KMS-11 (cell line): ENCODE measurements around the gene CAMTA1.
A peak's percentile ranks its signal among the peaks of the same experiment; 100 is the strongest.

Experiments used
- H2AFZ ChIP-seq: fragments of 200-600 bp; sonication (generic); 2 replicates; pipeline ENCODE4 v1.6.1; 2016; ENCODE audit warnings: antibody characterized with exemption, mixed run types, low read depth
- H3K27ac ChIP-seq: fragments of 200-600 bp; sonication (generic); 2 replicates; pipeline ENCODE4 v1.6.1; 2016; ENCODE audit warnings: mild to moderate bottlenecking, mixed run types
- H3K27me3 ChIP-seq: fragments of 200-600 bp; sonication (generic); 2 replicates; pipeline ENCODE4 v1.6.1; 2017; ENCODE audit warnings: mild to moderate bottlenecking, low read depth, mixed run types, moderate library complexity; ENCODE audit not compliant: insufficient read depth
- H3K36me3 ChIP-seq: fragments of 200-600 bp; sonication (generic); 2 replicates; pipeline ENCODE4 v1.6.1; 2017; ENCODE audit warnings: mild to moderate bottlenecking, mixed run types; ENCODE audit not compliant: insufficient read depth
- H3K4me1 ChIP-seq: fragments of 200-600 bp; sonication (generic); 2 replicates; pipeline ENCODE4 v1.6.1; 2016; ENCODE audit warnings: mild to moderate bottlenecking, low read depth, mixed run types; ENCODE audit not compliant: poor library complexity, severe bottlenecking
- H3K4me2 ChIP-seq: fragments of 200-600 bp; sonication (generic); 2 replicates; pipeline ENCODE4 v1.7.0; 2016; ENCODE audit warnings: mild to moderate bottlenecking, mixed run types
- H3K4me3 ChIP-seq: fragments of 200-600 bp; sonication (generic); IDR thresholded peaks from 2 replicates; pipeline ENCODE4 v1.6.1; 2017; ENCODE audit warnings: low read depth, low read length, mixed read lengths; ENCODE audit not compliant: insufficient read depth
- H3K79me2 ChIP-seq: fragments of 200-600 bp; sonication (generic); 2 replicates; pipeline ENCODE4 v1.6.1; 2016; ENCODE audit warnings: low read depth, mixed run types; ENCODE audit not compliant: insufficient read depth
- H3K9ac ChIP-seq: fragments of 200-600 bp; sonication (generic); 2 replicates; pipeline ENCODE4 v1.6.1; 2016; ENCODE audit warnings: mild to moderate bottlenecking, mixed run types
- H4K20me1 ChIP-seq: fragments of 200-600 bp; sonication (generic); 2 replicates; pipeline ENCODE4 v1.6.1; 2016; ENCODE audit warnings: mild to moderate bottlenecking, mixed run types; ENCODE audit not compliant: insufficient read depth
- CTCF ChIP-seq: fragments of 200-600 bp; sonication (generic); conservative IDR thresholded peaks from 2 replicates; pipeline ENCODE4 v1.6.1; 2017; ENCODE audit warnings: low read depth, mild to moderate bottlenecking, antibody characterized with exemption, low read length, moderate library complexity, mixed read lengths

CAMTA1 gene

GRCh38 chr1:7808253-7808844 lies 1023.1 kb downstream of the CAMTA1 start:
- H3K9ac ChIP-seq = no peak overlapping the region
- no peaks in the 10 kb centered on the region for H3K79me2 ChIP-seq

GRCh38 chr1:7809742-7810141 lies 1024.5 kb downstream of the CAMTA1 start:
- Histone ChIP-seq H2AFZ (no peak overlapping the region), H3K4me2 (no peak overlapping the region), H4K20me1 (no peaks in the 10 kb centered on the region), H3K79me2 (no peaks in the 10 kb centered on the region), H3K9ac (no peak overlapping the region), H3K27me3 (no peaks in the 10 kb centered on the region), H3K4me3 (no peak overlapping the region), H3K4me1 (no peaks in the 10 kb centered on the region), H3K36me3 (no peaks in the 10 kb centered on the region), H3K27ac (no peak overlapping the region)
- TF ChIP-seq CTCF = no peak

More at GRCh38 chr1:7808253-7808844, 1023.1 kb downstream of the CAMTA1 start:
- no peak overlapping the region for H3K27ac ChIP-seq
- no peaks in the 10 kb centered on the region for H3K4me1 ChIP-seq
- H4K20me1 ChIP-seq = no peaks in the 10 kb centered on the region
- H3K27me3 ChIP-seq = no peaks in the 10 kb centered on the region
- no peaks in the 10 kb centered on the region for H3K36me3 ChIP-seq
- peak; percentile 80 for TF ChIP-seq CTCF
- no peak overlapping the region for H2AFZ ChIP-seq
- no peak overlapping the region for H3K4me3 ChIP-seq
- no peak overlapping the region for H3K4me2 ChIP-seq

GRCh38 chr1:7810395-7810794 lies 1025.1 kb downstream of the CAMTA1 start:
- no peaks in the 10 kb centered on the region for H3K36me3 ChIP-seq
- no peak overlapping the region for H3K4me2 ChIP-seq
- no peak for TF ChIP-seq CTCF

GRCh38 chr1:7811476-7811875 lies 1026.2 kb downstream of the CAMTA1 start:
- H3K79me2 ChIP-seq = no peaks in the 10 kb centered on the region
- H4K20me1 ChIP-seq = no peaks in the 10 kb centered on the region

More at GRCh38 chr1:7810395-7810794, 1025.1 kb downstream of the CAMTA1 start:
- no peaks in the 10 kb centered on the region for H4K20me1 ChIP-seq
- no peak overlapping the region for H3K4me3 ChIP-seq
- no peaks in the 10 kb centered on the region for H3K79me2 ChIP-seq
- no peaks in the 10 kb centered on the region for H3K27me3 ChIP-seq
- H3K9ac ChIP-seq = no peak overlapping the region
- no peak overlapping the region for H2AFZ ChIP-seq
- H3K27ac ChIP-seq = no peak overlapping the region
- H3K4me1 ChIP-seq = no peaks in the 10 kb centered on the region

More at GRCh38 chr1:7811476-7811875, 1026.2 kb downstream of the CAMTA1 start:
- Histone ChIP-seq H3K36me3 (no peaks in the 10 kb centered on the region), H3K27me3 (no peaks in the 10 kb centered on the region), H3K4me1 (no peaks in the 10 kb centered on the region), H3K4me3 (no peak overlapping the region), H3K9ac (no peak overlapping the region), H2AFZ (no peak overlapping the region), H3K4me2 (no peak overlapping the region), H3K27ac (no peak overlapping the region)
- no peak for TF ChIP-seq CTCF
